K562 (cell line): ENCODE measurements around the gene TNFAIP8L2. TPM values are rescaled to one million over a fixed set of nuclear protein-coding genes. Genes with fewer than 3 reads are reported as not detected.
A peak's percentile ranks its signal among the peaks of the same experiment; 100 is the strongest.

Experiments used
- ARID4B ChIP-seq: sonication (generic); formaldehyde crosslinking; IDR thresholded peaks from 2 replicates; pipeline ENCODE4 v1.8.0; 2022; ENCODE audit warnings: mild to moderate bottlenecking, missing genetic modification reagents
- BRCA1 ChIP-seq, 2 experiments: fragments of 450-650 bp in 1 of 2; sonication (generic) in 1 of 2; formaldehyde crosslinking in 1 of 2; IDR thresholded peaks; 2 replicates each; pipeline versions ENCODE4 v1.5.0 to v1.6.1; 2017 to 2020; ENCODE audit warnings: mild to moderate bottlenecking in 1 of 2, missing genetic modification reagents in 1 of 2
- EHMT2 ChIP-seq: fragments of 450-650 bp; IDR thresholded peaks from 2 replicates; pipeline ENCODE4 v1.6.1; 2018; ENCODE audit warnings: antibody characterized with exemption
- HDGF ChIP-seq: fragments of 450-650 bp; IDR thresholded peaks from 2 replicates; pipeline ENCODE4 v1.6.1; 2016
- KDM4B ChIP-seq, 2 experiments: fragments of 450-650 bp in 1 of 2; sonication (generic) in 1 of 2; IDR thresholded peaks; 2 replicates each; pipeline ENCODE4 v1.6.1; 2016 to 2017; ENCODE audit warnings: borderline replicate concordance in 2 of 2, antibody characterized with exemption in 1 of 2, low read depth in 1 of 2, mild to moderate bottlenecking in 1 of 2
- MCM5 ChIP-seq: fragments of 450-650 bp; IDR thresholded peaks from 2 replicates; pipeline ENCODE4 v1.6.1; 2016; ENCODE audit warnings: low read depth
- NFXL1 ChIP-seq: fragments of 450-650 bp; formaldehyde crosslinking; IDR thresholded peaks from 2 replicates; pipeline ENCODE4 v1.4.0; 2021; ENCODE audit warnings: mild to moderate bottlenecking
- PTRF ChIP-seq: fragments of 450-650 bp; IDR thresholded peaks from 2 replicates; pipeline ENCODE4 v1.6.1; 2016; ENCODE audit warnings: mild to moderate bottlenecking, missing genetic modification characterization, missing compliant biosample characterization
- SRSF1 ChIP-seq: fragments of 200-400 bp; formaldehyde crosslinking; IDR thresholded peaks from 2 replicates; pipeline ENCODE4 v1.6.1; 2017; ENCODE audit warnings: mild to moderate bottlenecking, low read depth, low read length, moderate library complexity
- ZNF318 ChIP-seq, 2 experiments: fragments of 450-650 bp; IDR thresholded peaks; 2 replicates each; pipeline ENCODE4 v1.6.1; 2016; ENCODE audit warnings: mild to moderate bottlenecking in 2 of 2, borderline replicate concordance in 1 of 2, low read depth in 1 of 2, moderate library complexity in 1 of 2
- ZZZ3 ChIP-seq: fragments of 450-650 bp; IDR thresholded peaks from 2 replicates; pipeline ENCODE4 v1.6.1; 2016; ENCODE audit warnings: antibody characterized with exemption, mild to moderate bottlenecking, moderate library complexity
- polyA plus RNA-seq, 8 experiments: library from polyadenylated mRNA; depleted of rRNA in 4 of 8; stranded (reverse) in 5 of 8; unstranded in 3 of 8; fragments of >200 nt; fragmentation: Nextera tagmentation in 2 of 8; fragmentation: Illumina TruSeq in 1 of 8; extraction: Ambion mirVana in 2 of 8; extraction: Trizol in 1 of 8; gene quantifications; 2 replicates each; pipeline versions ENCODE4 v1.2.1 to v1.2.3, GENCODE V29; 2011 to 2014; ENCODE audit warnings: inconsistent platforms in 1 of 8, missing spikeins in 1 of 8
- total RNA-seq, 7 experiments: library from RNA; depleted of rRNA in 6 of 7; stranded (reverse); fragments of >200 nt in 6 of 7; fragmentation: Illumina TruSeq in 2 of 7; extraction: Trizol in 2 of 7; gene quantifications; 2 replicates each; pipeline versions ENCODE4 v1.2.1 to v1.2.3, GENCODE V29; 2011 to 2021; ENCODE audit warnings: low replicate concordance in 1 of 7

Gene TNFAIP8L2
- total and polyA plus RNA-seq, 9 of the 15 experiments (the other 6 are each of a cell fraction or from before 2014, with no cell fraction given) = 0.05 to 1.7 (median 0.52) TPM

- TF ChIP-seq ZZZ3 = 0 out of 2 replicates have a peak, but pooled peaks have one; percentile 38
- no peak for TF ChIP-seq SRSF1
- no peak for TF ChIP-seq NFXL1 (CRISPR knock-in tag)
- TF ChIP-seq ARID4B = no peak
- no peak for TF ChIP-seq MCM5
- TF ChIP-seq HDGF = no peak
- TF ChIP-seq KDM4B (IDR thresholded peaks at IDR 0.05; ENCODE audit: borderline replicate concordance in 2 of 2, low read depth in 1 of 2) = no peak
- TF ChIP-seq EHMT2 = no peak
- no peak for TF ChIP-seq BRCA1 (IDR thresholded peaks at IDR 0.05)
- TF ChIP-seq BRCA1 (CRISPR knock-in tag; IDR thresholded peaks at IDR 0.05) = no peak
- TF ChIP-seq ZNF318 (IDR thresholded peaks at IDR 0.05; ENCODE audit: borderline replicate concordance in 1 of 2, low read depth in 1 of 2) = no peak
- TF ChIP-seq PTRF (tag) = no peak
Observed at GRCh38 chr1:151189637-151190445, 33.4 kb downstream of the TNFAIP8L2 start, which contains the start of gene VPS72 (continued).
